NCI-H526 treated with DMSO at 0.1 percent for 48 hours (cell line): ENCODE data around the gene ANO6.

ENCODE experiments used
- DNase-seq: peaks from one replicate; lab custom pipeline; 2025; lab: John Stamatoyannopoulos, UW

Gene ANO6

DNA sequence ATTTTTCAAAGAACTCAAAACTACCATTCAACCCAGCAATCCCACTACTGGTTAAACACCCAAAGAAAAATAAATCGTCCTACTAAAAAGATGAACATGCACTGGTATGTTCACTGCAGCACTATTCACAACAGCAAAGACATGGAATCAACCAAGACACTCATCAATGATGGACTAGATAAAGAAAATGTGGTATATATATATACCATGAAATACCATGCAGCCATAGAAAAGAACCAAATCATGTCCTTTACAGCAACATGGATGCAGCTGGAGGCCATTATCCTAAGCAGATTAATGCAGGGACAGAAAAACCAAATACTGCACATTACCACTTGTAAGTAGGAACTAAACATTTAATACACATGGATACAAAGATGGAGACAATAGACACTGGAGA is 3.8 kb upstream of the ANO6 start:
- no peak for DNase-seq

- DNase-seq: no peak
Observed at GRCh38 chr12:45213107-45213506, 2.8 kb upstream of the ANO6 start.

DNA sequence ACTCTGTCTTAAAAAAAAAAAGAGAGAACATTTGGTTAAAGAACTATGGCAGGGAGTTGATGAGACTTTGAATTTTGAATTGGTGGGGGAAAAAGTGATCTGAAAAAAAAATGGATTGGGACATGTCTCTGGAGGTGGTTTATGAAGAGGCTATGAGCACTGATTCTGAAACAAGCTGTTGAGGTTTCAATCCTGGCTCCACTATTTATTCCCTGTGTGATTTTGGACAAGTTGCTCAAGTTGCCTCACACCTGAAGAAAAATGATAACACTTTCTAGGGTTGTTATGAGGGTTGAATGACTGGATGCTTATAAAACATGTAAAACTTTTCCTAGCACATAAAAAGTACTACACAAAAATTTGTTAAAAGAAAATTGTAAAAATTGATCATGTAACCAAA is 1.8 kb upstream of the ANO6 start:
- DNase-seq: no peak

- DNase-seq: no peak
Observed at GRCh38 chr12:45214749-45215418, 1.0 kb upstream of the ANO6 start.

- peak; percentile 28 for DNase-seq
Observed at GRCh38 chr12:45216230-45216982, 511 bp downstream of the ANO6 start.

GRCh38 chr12:45216983-45217485 is 1.1 kb downstream of the ANO6 start:
- DNase-seq: no peak

GRCh38 chr12:45217846-45218245 is 2.0 kb downstream of the ANO6 start:
- peak; percentile 43 for DNase-seq

DNA sequence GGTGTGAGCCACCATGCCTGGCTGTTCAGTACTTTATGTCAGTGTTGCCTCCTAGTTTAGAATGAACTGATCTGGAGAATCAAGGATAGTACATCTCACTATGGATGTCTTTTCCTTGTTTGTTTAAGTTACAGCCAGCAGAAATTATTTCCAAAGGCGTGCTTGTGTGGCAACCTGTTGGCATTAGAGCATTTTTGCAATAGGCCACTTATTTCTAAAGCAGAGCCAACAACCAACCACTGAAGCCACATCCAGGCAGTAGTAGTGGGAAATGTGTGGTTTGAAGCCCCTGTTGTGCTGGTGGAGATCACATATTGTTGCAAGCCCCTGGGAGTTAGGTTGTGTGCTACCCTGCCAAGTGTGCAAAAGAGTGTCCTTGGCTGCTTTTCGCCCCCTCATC is 3.7 kb downstream of the ANO6 start:
- no peak for DNase-seq

DNA sequence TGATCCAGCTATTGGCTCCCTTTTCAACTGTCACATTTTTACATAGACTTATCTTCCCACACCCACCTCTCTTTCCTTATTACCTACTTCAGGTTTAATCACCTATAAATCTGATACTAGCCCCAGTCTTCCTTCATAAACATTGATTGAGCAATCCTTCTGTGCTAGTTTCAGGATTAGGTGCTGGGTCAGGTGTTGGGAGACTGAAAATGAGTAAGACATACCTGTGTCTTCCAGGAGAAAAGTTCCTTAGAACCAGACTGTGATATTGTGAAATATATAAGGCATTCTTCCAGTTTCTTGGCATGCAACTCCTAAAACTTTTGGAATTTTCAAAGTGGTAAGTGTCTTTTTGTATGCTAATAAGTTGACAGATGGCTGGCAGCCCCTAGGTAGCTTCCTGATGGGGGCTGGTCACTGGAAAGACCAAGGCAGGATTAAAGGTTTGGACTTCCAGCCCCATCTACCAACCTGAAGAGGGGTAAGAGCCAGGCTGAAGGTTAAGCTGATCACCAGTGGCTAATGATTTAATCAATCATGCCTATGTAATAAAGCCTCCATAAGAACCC is 4.6 kb downstream of the ANO6 start:
- DNase-seq: no peak

- DNase-seq: no peak
Observed at GRCh38 chr12:45220969-45221368, 5.1 kb downstream of the ANO6 start.

DNA sequence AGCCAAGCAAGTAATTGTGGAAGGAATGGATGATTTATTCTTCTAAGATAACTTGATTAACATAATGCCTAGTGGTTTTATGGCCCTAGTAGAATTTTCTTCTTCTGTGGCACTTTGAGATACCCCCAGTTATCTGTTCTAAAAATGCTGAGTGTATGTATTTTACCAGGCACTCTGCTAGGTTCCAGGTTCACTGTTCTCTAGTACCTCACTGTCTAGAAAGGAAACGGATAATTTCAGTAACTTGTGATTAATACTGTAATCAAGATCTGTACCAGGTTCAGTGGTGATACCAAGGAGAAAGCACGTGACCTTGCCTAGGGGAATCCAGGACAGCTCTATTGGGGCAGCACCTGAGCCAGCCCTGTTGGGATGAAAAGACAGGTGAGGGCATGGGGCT is 8.0 kb downstream of the ANO6 start:
- no peak for DNase-seq

DNA sequence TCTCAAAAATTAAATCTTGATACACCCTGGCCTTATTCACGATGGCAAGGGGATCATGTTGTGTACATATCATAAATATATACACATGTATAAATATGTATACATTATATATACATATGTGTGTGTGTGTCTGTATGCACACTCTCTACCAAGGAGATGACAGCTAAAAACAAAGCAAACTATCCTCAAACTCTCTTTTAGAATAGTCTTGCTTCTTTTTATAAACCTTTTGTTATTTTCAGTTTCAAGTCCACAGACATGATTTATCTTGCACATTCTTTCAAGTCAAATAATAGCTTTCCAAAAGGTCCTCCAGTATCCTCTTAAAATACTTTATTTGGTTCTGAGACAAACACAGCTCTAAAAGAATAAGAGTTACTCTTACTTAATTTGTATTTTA is 8.4 kb downstream of the ANO6 start:
- DNase-seq: no peak

GRCh38 chr12:45226021-45226420 is 10.1 kb downstream of the ANO6 start:
- no peak for DNase-seq

- DNase-seq: no peak
Observed at GRCh38 chr12:45227316-45228067, 11.6 kb downstream of the ANO6 start.

DNA sequence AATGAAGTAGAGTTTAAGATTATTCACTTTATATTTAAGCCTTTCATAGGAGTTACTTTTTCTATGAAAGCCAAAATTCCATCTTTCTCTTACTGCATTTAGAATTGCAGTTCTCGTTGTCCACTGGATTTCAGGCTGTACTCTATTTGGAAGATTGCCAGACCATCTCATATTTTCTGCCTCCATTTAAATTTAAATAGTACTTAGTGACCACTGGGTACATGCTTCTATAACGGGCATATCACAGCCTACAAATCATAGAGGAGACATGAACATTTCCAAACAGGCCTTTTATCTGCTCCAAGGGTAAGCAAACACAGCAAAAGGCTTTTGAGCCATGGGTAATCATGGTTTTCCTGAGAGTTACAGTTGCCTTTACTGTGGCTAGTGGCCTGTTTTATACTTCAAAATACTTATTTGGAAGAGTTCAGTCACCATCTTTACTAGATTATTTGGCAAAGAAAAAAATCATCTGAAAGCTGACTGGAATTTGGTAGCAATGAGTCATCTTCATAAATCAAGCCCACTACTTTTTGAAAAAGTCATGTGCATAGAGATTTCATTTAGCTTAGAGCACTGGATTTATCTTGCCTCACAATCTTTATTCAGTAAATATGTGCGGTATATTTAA is 15.7 kb downstream of the ANO6 start:
- no peak for DNase-seq

DNA sequence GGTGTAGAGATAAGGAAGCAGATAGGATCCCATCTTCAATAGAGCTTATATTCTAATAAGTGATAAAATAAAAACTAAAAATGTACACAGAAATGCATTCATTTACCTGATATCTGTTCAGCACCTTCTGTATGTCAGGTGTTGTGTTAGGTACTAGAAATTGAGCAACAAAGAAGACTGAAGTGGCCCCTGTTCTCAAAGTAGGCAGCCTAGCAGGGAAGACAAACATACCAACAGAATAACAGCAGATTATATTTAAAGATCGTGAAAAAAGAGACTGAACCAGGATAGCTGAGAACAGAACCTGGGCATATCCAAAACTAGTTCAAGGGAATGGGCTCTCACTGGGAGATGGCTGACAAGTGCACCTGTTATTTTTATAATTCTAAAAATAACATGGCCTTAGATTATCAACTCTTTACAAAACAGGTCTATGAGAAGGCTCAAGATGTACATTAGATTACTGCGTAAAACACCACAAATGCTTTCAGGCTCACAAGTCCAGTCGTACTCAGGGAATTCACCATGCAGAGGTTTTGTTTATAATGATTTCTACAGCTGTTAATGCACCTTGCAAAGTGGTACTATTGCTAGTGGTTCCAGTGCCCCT is 16.4 kb downstream of the ANO6 start:
- no peak for DNase-seq

GRCh38 chr12:45232756-45233372 is 17.0 kb downstream of the ANO6 start:
- DNase-seq: peak; percentile 48

DNA sequence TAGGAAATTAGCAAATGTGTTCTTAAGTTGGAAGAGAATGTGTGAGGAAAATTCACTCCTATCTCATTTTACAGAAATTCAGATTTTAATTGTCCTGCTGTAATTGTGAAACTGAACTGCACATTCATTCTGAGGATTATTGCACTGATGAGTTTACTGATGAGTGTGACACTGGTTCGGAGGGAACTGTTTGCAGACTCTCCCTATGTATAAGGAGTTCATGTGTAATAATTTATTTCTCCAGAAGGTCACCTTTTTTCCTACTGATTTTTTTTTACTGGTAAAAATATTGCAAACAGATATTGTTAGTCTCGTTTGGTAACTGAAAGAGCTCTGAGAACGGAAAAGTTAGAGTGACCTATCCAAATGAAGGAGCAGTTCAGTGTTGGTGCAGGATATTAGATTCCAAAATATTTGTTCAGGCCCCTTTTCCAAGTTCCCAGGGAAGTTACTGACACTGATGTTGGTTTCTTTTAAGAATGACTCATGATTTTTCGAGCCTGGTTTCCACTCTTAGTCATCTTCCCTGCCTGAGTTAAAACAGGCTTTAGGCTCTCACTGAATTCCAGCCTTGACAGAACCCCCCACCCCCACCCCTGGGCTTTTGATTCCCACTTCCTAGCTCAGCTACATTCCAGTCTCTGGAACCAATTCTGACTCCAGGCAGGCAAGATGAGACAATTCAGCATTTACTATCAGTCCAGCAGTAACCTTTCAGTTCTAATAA is 18.4 kb downstream of the ANO6 start:
- no peak for DNase-seq

DNA sequence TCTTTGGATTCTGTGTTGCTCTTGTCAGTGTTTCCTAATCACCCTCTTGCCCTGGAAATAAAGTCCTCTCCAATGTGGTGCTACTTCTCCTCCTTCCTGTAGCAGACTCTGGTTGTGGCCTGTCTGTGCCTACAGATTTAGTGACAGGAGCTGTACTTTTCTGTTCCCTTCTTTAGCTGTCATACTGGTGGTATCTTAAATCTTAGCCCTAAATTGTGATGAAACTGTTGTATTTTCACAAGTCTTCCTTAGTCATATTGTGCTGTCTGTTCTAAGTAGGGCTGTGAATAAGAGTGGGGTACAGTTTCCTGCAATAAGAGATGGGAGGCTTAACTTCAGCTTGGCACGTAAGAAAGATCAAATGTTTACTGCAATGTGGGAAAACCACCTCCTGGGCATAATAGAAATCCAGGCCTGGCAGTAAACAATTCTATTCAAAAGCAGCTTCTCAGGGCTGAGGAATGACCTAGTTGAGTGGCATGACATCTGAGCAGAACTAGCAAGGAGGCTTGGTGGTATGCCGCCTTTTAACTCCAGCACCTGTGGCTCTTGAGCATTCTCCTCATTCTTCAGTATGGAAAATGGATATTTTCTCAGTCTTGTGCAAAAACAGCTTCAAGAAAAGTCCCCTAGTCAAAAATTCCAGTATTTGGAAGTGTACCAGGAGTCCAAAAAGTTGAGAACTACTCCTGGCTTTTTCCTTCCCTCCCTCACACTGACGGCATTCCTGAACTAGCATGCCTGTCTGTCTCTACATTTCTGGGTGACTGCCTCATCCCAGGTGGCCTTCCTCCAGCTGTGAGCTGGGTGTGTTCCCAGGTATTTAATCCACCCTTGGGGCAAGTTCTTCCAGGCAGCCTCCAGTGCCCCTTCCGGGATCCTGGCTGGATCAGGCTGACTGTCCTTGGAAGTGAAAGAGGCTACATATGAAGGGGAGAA is 19.5 kb downstream of the ANO6 start:
- DNase-seq: no peak
